A673 (cell line): ENCODE data around the gene NDUFA13.

ENCODE experiments used
- EZH2 ChIP-seq: fragments of 200-600 bp; sonication (generic); IDR thresholded peaks from 2 replicates; pipeline ENCODE4 v1.6.1; 2017; ENCODE audit warnings: borderline replicate concordance, low read depth, mild to moderate bottlenecking, mixed read lengths, antibody characterized with exemption, low read length; ENCODE audit not compliant: poor library complexity, severe bottlenecking
- TF ChIP-seq, protein P1 (sequence below): fragments of 300-800, 200-600 bp; sonication (generic); conservative IDR thresholded peaks from 2 replicates; pipeline ENCODE4 v1.5.1; 2017; ENCODE audit warnings: low read depth, mild to moderate bottlenecking, antibody characterized with exemption, low read length, moderate library complexity, mixed read lengths

DNA sequence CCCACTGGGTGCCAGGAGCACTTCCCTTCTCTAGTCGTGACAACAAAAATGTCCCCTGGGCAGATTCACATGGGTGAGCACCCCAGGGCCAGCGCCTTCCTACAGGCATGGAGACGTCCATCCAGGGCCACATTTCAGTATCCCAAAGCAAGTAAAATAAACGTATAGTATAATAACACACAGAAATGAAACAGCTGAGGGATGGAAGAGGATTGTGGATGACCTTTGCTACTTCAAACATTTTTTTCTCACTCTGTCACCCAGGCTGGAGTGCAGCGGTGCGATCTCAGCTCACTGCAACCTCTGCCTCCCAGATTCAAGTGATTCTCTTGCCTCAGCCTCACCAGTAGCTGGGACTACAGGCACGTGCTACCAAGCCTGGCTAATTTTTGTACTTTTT lies 50.3 kb downstream of the NDUFA13 start:
- TF ChIP-seq, protein P1, sequence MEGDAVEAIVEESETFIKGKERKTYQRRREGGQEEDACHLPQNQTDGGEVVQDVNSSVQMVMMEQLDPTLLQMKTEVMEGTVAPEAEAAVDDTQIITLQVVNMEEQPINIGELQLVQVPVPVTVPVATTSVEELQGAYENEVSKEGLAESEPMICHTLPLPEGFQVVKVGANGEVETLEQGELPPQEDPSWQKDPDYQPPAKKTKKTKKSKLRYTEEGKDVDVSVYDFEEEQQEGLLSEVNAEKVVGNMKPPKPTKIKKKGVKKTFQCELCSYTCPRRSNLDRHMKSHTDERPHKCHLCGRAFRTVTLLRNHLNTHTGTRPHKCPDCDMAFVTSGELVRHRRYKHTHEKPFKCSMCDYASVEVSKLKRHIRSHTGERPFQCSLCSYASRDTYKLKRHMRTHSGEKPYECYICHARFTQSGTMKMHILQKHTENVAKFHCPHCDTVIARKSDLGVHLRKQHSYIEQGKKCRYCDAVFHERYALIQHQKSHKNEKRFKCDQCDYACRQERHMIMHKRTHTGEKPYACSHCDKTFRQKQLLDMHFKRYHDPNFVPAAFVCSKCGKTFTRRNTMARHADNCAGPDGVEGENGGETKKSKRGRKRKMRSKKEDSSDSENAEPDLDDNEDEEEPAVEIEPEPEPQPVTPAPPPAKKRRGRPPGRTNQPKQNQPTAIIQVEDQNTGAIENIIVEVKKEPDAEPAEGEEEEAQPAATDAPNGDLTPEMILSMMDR = no peak
- TF ChIP-seq EZH2 = no peak
